ENCODE measurements around the gene FCER1G. TPM values are rescaled to one million over a fixed set of nuclear protein-coding genes. Genes with fewer than 3 reads are reported as not detected.

FCER1G gene
- polyA plus RNA-seq, 2 donors, result 10.0 to 14.0 TPM

GRCh38 chr1:161196111-161196510, 19.0 kb upstream of the FCER1G start:
- Histone ChIP-seq H3K27me3 (ENCODE audit: control insufficient read depth in 1 of 2, insufficient read depth in 2 of 2, low read length in 2 of 2) (no peaks in the 10 kb centered on the region), H3K27ac (ENCODE audit: low read depth in 2 of 2, low read length in 1 of 2) (no peak overlapping the region), H3K4me3 (ENCODE audit: low read depth in 1 of 2, low read length in 2 of 2) (no peak overlapping the region), H3K9me3 (ENCODE audit: control insufficient read depth in 2 of 2, insufficient read depth in 1 of 2, low read depth in 1 of 2, low read length in 1 of 2) (no peaks in the 10 kb centered on the region), H3K36me3 (ENCODE audit: control insufficient read depth in 2 of 2, insufficient read depth in 2 of 2, low read length in 1 of 2) (peaks cover 0 to 5% of the 10 kb centered on the region in 2 donors), H3K4me1 (ENCODE audit: control insufficient read depth in 2 of 2, insufficient read depth in 2 of 2, low read length in 1 of 2) (peaks cover 4 to 24% of the 10 kb centered on the region in 2 donors)
- 89 to 93% methylated on average over 7 of the region's 7 CpGs for WGBS, 2 donors

- H3K27me3 ChIP-seq (ENCODE audit: control insufficient read depth in 1 of 2, insufficient read depth in 2 of 2, low read length in 2 of 2), result no peaks in the 10 kb centered on the region
- no peak overlapping the region for H3K4me3 ChIP-seq (ENCODE audit: low read depth in 1 of 2, low read length in 2 of 2)
- WGBS, 2 donors, result 66 to 71% methylated on average over 27 of the region's 27 CpGs
- no peaks in the 10 kb centered on the region for H3K9me3 ChIP-seq (ENCODE audit: control insufficient read depth in 2 of 2, insufficient read depth in 1 of 2, low read depth in 1 of 2, low read length in 1 of 2)
- peaks cover 5 to 25% of the 10 kb centered on the region in 2 donors for H3K4me1 ChIP-seq (ENCODE audit: control insufficient read depth in 2 of 2, insufficient read depth in 2 of 2, low read length in 1 of 2)
- H3K36me3 ChIP-seq (ENCODE audit: control insufficient read depth in 2 of 2, insufficient read depth in 2 of 2, low read length in 1 of 2), result peaks cover 0 to 5% of the 10 kb centered on the region in 2 donors
- peak overlapping the region; percentile 9 to 56 for H3K27ac ChIP-seq (ENCODE audit: low read depth in 2 of 2, low read length in 1 of 2)
Measured at GRCh38 chr1:161196521-161197451, 18.3 kb upstream of the FCER1G start.

DNA sequence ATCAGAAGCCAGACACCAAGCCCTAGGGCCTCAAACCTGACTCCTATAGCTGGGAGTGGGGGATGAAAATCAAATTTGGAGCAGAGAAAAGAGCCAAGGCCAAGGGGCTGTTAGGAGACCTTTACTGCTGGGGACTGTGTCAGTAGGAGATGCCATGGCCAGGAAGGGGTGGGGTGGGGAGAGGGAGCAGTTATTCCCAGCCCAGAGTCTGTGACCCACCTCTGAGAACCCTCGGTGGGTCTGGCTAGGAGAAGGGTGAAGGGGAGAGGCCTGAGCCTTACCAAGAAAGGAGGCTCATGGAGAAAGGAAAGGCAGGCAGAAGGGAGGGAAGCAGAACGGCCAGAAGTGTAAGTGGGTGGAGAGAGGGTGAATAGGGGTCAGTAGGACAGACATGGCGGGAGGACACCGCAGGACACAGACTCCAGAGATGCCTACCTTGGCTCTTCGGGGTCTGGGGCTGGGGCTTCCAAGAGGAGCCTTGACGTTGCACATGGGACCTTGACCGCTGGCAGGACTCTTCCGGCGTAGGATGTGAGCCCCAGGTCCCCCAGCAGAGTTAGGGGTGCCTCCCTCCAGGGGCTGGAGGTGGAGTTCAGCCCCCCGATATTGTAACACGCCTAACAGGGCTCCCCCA, 17.4 kb upstream of the FCER1G start:
- no peaks in the 10 kb centered on the region for H3K27me3 ChIP-seq (ENCODE audit: control insufficient read depth in 1 of 2, insufficient read depth in 2 of 2, low read length in 2 of 2)
- 56 to 74% methylated on average over 11 of the region's 11 CpGs for WGBS, 2 donors
- H3K36me3 ChIP-seq (ENCODE audit: control insufficient read depth in 2 of 2, insufficient read depth in 2 of 2, low read length in 1 of 2), result peaks cover 0 to 5% of the 10 kb centered on the region in 2 donors
- H3K4me1 ChIP-seq (ENCODE audit: control insufficient read depth in 2 of 2, insufficient read depth in 2 of 2, low read length in 1 of 2), result peaks cover 5 to 25% of the 10 kb centered on the region in 2 donors
- H3K4me3 ChIP-seq (ENCODE audit: low read depth in 1 of 2, low read length in 2 of 2), result peak overlapping the region; percentile 9 to 30
- no peaks in the 10 kb centered on the region for H3K9me3 ChIP-seq (ENCODE audit: control insufficient read depth in 2 of 2, insufficient read depth in 1 of 2, low read depth in 1 of 2, low read length in 1 of 2)
- peak overlapping the region; percentile 71 to 100 for H3K27ac ChIP-seq (ENCODE audit: low read depth in 2 of 2, low read length in 1 of 2)

- Histone ChIP-seq H3K27ac (ENCODE audit: low read depth in 2 of 2, low read length in 1 of 2) (peak overlapping the region; percentile 71 to 100), H3K9me3 (ENCODE audit: control insufficient read depth in 2 of 2, insufficient read depth in 1 of 2, low read depth in 1 of 2, low read length in 1 of 2) (no peaks in the 10 kb centered on the region), H3K27me3 (ENCODE audit: control insufficient read depth in 1 of 2, insufficient read depth in 2 of 2, low read length in 2 of 2) (no peaks in the 10 kb centered on the region), H3K36me3 (ENCODE audit: control insufficient read depth in 2 of 2, insufficient read depth in 2 of 2, low read length in 1 of 2) (peaks cover 0 to 2% of the 10 kb centered on the region in 2 donors), H3K4me3 (ENCODE audit: low read depth in 1 of 2, low read length in 2 of 2) (peak overlapping the region; percentile 9 to 30), H3K4me1 (ENCODE audit: control insufficient read depth in 2 of 2, insufficient read depth in 2 of 2, low read length in 1 of 2) (peaks cover 2 to 27% of the 10 kb centered on the region in 2 donors)
- WGBS, 2 donors, result 18 to 34% methylated on average over 20 of the region's 20 CpGs
Measured at GRCh38 chr1:161198194-161198896, 16.8 kb upstream of the FCER1G start.

DNA sequence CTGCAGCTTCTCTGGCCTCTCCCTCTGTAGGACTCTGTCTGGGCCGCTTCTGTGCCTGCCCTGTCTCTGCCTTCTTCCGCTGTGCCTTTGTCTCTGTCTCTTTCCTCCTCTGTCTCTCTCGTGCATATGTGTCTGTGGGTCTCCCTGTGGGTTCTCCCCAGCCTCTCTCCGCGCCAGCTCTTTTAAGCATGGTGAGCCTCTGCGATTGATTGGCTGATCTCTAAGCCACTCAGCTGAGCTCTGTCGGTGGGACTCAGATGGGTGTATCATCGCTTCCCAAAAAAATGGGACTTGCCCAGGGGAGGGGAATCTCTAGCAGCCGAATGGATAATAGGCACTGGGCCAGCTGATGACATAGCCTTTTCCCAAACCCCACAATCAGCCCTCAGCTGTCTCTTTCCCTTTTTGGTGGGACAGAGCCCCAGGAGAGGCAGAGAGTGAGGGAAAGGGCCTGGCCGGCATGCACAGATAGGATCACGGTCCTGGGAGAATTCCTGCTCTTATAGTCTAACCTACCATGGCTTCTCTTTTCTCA, 16.1 kb upstream of the FCER1G start, which contains the start of gene ADAMTS4:
ADAMTS4 (minus strand) TSS at position 158 of the 535 bp plus-strand sequence. CDS start 427 bp downstream, outside the sequence.
- peaks cover 2 to 31% of the 10 kb centered on the region in 2 donors for H3K4me1 ChIP-seq (ENCODE audit: control insufficient read depth in 2 of 2, insufficient read depth in 2 of 2, low read length in 1 of 2)
- 28 to 54% methylated on average over 11 of the region's 11 CpGs for WGBS, 2 donors

GRCh38 chr1:161199506-161200139, 15.5 kb upstream of the FCER1G start:
- peaks cover 2 to 31% of the 10 kb centered on the region in 2 donors for H3K4me1 ChIP-seq (ENCODE audit: control insufficient read depth in 2 of 2, insufficient read depth in 2 of 2, low read length in 1 of 2)
- no peaks in the 10 kb centered on the region for H3K27me3 ChIP-seq (ENCODE audit: control insufficient read depth in 1 of 2, insufficient read depth in 2 of 2, low read length in 2 of 2)
- H3K36me3 ChIP-seq (ENCODE audit: control insufficient read depth in 2 of 2, insufficient read depth in 2 of 2, low read length in 1 of 2), result peaks cover 0 to 4% of the 10 kb centered on the region in 2 donors
- WGBS, 2 donors, result 41 to 46% methylated on average over 3 to 5 of the region's 5 CpGs
- H3K4me3 ChIP-seq (ENCODE audit: low read depth in 1 of 2, low read length in 2 of 2), result no peak overlapping the region
- no peaks in the 10 kb centered on the region for H3K9me3 ChIP-seq (ENCODE audit: control insufficient read depth in 2 of 2, insufficient read depth in 1 of 2, low read depth in 1 of 2, low read length in 1 of 2)
- peak overlapping the region; percentile 92 to 100 for H3K27ac ChIP-seq (ENCODE audit: low read depth in 2 of 2, low read length in 1 of 2)

More for the DNA sequence above, 16.1 kb upstream of the FCER1G start, which contains the start of gene ADAMTS4:
- H3K27ac ChIP-seq (ENCODE audit: low read depth in 2 of 2, low read length in 1 of 2), result peak within 1 kb of the TSS; percentile 92 to 100
- no peaks in the 10 kb centered on the region for H3K9me3 ChIP-seq (ENCODE audit: control insufficient read depth in 2 of 2, insufficient read depth in 1 of 2, low read depth in 1 of 2, low read length in 1 of 2)
- peak within 1 kb of the TSS; percentile 9 to 30 for H3K4me3 ChIP-seq (ENCODE audit: low read depth in 1 of 2, low read length in 2 of 2)
- peaks cover 0 to 4% of the 10 kb centered on the region in 2 donors for H3K36me3 ChIP-seq (ENCODE audit: control insufficient read depth in 2 of 2, insufficient read depth in 2 of 2, low read length in 1 of 2)
- H3K27me3 ChIP-seq (ENCODE audit: control insufficient read depth in 1 of 2, insufficient read depth in 2 of 2, low read length in 2 of 2), result no peaks in the 10 kb centered on the region

DNA sequence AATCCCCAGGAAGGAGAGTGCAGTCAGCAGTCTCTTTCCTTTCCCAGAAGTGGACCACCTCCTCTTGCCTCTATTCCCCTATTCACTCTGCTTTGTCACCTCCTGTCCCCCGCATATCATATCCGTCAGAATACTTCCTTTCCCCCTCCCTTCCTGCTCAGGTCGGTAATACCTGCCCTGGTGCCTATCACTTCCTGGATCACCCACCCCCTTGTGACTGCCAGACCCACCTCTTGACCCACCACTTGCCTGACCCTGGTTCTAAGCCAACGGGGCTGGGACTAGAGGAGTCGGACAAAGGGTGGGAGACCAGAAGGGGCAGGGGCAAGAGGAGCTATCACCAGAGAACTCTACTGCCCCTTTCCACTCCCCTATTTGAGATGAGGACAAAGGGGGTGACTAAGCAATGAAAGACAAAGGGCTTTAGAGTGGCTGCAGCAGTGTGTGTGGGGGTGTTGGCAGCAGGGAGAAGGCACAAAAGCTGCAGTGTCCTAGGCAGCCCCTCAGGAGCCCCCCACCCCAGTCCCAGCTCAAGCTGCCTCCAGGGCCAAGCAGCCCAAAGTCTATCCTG, 14.6 kb upstream of the FCER1G start:
- Histone ChIP-seq H3K4me3 (ENCODE audit: low read depth in 1 of 2, low read length in 2 of 2) (no peak overlapping the region), H3K4me1 (ENCODE audit: control insufficient read depth in 2 of 2, insufficient read depth in 2 of 2, low read length in 1 of 2) (peaks cover 2 to 29% of the 10 kb centered on the region in 2 donors)
- WGBS, 2 donors, result 62 to 66% methylated on average over 5 of the region's 5 CpGs

GRCh38 chr1:161200992-161201835, 13.9 kb upstream of the FCER1G start:
- peak overlapping the region; percentile 78 to 95 for H3K4me3 ChIP-seq (ENCODE audit: low read depth in 1 of 2, low read length in 2 of 2)
- no peaks in the 10 kb centered on the region for H3K27me3 ChIP-seq (ENCODE audit: control insufficient read depth in 1 of 2, insufficient read depth in 2 of 2, low read length in 2 of 2)
- H3K4me1 ChIP-seq (ENCODE audit: control insufficient read depth in 2 of 2, insufficient read depth in 2 of 2, low read length in 1 of 2), result peaks cover 2 to 29% of the 10 kb centered on the region in 2 donors
- no peaks in the 10 kb centered on the region for H3K9me3 ChIP-seq (ENCODE audit: control insufficient read depth in 2 of 2, insufficient read depth in 1 of 2, low read depth in 1 of 2, low read length in 1 of 2)
- WGBS, 2 donors, result 27 to 45% methylated on average over 13 of the region's 13 CpGs
- H3K36me3 ChIP-seq (ENCODE audit: control insufficient read depth in 2 of 2, insufficient read depth in 2 of 2, low read length in 1 of 2), result peaks cover 1 to 4% of the 10 kb centered on the region in 2 donors
- H3K27ac ChIP-seq (ENCODE audit: low read depth in 2 of 2, low read length in 1 of 2), result peak overlapping the region; percentile 92 to 100

More for the DNA sequence above, 14.6 kb upstream of the FCER1G start:
- no peaks in the 10 kb centered on the region for H3K27me3 ChIP-seq (ENCODE audit: control insufficient read depth in 1 of 2, insufficient read depth in 2 of 2, low read length in 2 of 2)
- no peaks in the 10 kb centered on the region for H3K9me3 ChIP-seq (ENCODE audit: control insufficient read depth in 2 of 2, insufficient read depth in 1 of 2, low read depth in 1 of 2, low read length in 1 of 2)
- H3K36me3 ChIP-seq (ENCODE audit: control insufficient read depth in 2 of 2, insufficient read depth in 2 of 2, low read length in 1 of 2), result peaks cover 0 to 4% of the 10 kb centered on the region in 2 donors
- H3K27ac ChIP-seq (ENCODE audit: low read depth in 2 of 2, low read length in 1 of 2), result peak overlapping the region; percentile 92 to 100
